PC-3 (cell line): ENCODE results near the gene GRIN2A.

Experiments
- CTCF ChIP-seq: fragments of 300-600 bp; sonication (generic); conservative IDR thresholded peaks from 2 replicates; pipeline ENCODE4 v1.5.1; 2017; ENCODE audit warnings: antibody characterized with exemption, low read depth, mild to moderate bottlenecking, low read length
- EZH2 ChIP-seq: fragments of 300-600 bp; sonication (generic); IDR thresholded peaks from one replicate; pipeline ENCODE4 v1.6.1; 2017; ENCODE audit warnings: antibody characterized with exemption, mild to moderate bottlenecking, low read length; ENCODE audit not compliant: unreplicated experiment

DNA sequence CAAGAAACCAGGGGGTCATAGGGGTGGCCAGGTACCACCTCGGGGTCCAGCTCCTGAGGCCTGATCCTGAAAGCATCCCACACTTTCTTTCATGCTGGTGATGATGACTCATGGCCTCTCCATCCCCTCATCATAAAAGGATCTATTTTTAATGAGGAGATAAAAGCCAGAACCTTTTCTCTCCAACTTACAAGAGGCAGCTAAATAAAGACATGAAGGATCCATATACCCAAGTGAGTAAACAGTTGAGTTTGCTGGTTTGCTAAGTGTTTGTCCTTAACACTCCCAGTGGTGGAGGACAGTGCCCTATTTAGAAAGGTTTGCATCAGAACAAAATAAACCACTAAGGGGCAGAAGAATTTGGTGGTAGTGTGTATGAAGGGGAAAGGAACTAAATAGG is 383.8 kb downstream of the GRIN2A start:
- TF ChIP-seq CTCF (no peak), EZH2 (no peak)
